ENCODE results near the gene WNT9B. TPM values are rescaled to one million over a fixed set of nuclear protein-coding genes. Genes with fewer than 3 reads are reported as not detected.

WNT9B gene, protein sequence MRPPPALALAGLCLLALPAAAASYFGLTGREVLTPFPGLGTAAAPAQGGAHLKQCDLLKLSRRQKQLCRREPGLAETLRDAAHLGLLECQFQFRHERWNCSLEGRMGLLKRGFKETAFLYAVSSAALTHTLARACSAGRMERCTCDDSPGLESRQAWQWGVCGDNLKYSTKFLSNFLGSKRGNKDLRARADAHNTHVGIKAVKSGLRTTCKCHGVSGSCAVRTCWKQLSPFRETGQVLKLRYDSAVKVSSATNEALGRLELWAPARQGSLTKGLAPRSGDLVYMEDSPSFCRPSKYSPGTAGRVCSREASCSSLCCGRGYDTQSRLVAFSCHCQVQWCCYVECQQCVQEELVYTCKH
- not detected in 2 replicates for total RNA-seq (2014; rRNA removed; shearing (Covaris generic))
- polyA plus RNA-seq (2014; cell fraction: nucleus; rRNA removed), result not detected in 2 replicates

- no peak for DNase-seq (ENCODE audit: extremely low read depth, low read depth)
These were observed at the start of gene WNT9B for GRCh38 chr17:46851029-46851741. Gene WNT9B (plus strand): TSS chr17:46851583. CDS start chr17:46851639, 56 bp downstream.

- DNase-seq (ENCODE audit: extremely low read depth, low read depth), result no peak
These were observed 48.6 kb upstream of the WNT9B start for GRCh38 chr17:46802800-46803199.

DNA sequence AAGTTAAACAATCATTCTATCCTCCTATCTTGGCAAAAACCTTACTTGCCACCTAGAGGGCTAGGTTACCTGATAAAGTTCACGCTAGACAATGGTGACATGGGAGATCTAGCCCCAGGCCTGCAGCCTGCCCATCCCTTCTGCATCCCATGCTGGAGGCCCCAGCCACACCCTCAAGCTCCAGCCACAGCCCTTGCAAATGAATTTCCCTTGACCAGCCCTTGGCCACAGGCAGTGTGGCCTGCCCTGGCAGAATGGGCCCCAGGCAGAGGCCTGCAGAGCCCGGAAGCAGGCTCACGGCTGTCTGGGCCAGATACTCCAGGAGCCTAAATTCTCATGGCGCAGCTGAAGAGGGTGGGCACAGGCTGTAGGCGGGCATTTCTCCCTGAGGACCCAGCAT lies 47.8 kb upstream of the WNT9B start:
- no peak for DNase-seq (ENCODE audit: extremely low read depth, low read depth)

GRCh38 chr17:46805771-46806170 lies 45.6 kb upstream of the WNT9B start:
- no peak for DNase-seq (ENCODE audit: extremely low read depth, low read depth)

GRCh38 chr17:46809110-46809571 lies 42.2 kb upstream of the WNT9B start:
- no peak for DNase-seq (ENCODE audit: extremely low read depth, low read depth)

- DNase-seq (ENCODE audit: extremely low read depth, low read depth), result no peak
These were observed 40.5 kb upstream of the WNT9B start for GRCh38 chr17:46810837-46811236.

GRCh38 chr17:46811978-46812583 lies 39.3 kb upstream of the WNT9B start:
- no peak for DNase-seq (ENCODE audit: extremely low read depth, low read depth)

DNA sequence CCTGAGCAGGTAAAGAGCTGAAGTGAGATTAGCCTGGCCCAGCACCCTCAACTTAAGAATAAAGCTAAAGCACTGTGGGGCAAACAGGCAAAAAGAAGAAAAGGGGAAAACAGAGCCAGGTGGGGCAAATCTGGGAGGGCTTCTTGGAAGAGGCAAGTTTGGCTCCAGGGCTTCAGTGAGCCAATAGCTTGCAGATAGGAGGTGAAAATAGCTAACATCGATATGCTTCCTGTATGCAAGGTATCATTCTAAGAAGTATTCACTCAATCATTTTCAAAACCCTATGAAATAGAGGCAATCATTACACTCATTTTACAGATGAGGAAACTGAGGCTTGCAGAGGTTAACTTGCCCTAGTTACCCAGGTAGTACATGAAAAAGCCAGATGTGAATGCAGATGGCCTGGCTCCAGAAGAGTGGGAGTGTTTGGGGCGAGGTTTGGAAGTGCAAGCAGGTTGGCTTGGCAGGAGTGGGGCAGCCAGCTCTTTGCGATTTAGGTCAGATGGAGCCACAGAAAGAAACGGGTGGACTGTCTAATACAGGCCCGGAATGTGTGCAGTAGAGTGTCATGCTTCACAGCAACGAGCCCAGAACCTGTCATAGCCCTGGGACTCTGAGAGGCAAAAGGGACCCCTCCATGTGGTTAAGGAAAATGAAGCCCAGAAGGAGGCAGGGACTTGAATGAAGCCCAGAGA lies 38.6 kb upstream of the WNT9B start:
- no peak for DNase-seq (ENCODE audit: extremely low read depth, low read depth)

DNA sequence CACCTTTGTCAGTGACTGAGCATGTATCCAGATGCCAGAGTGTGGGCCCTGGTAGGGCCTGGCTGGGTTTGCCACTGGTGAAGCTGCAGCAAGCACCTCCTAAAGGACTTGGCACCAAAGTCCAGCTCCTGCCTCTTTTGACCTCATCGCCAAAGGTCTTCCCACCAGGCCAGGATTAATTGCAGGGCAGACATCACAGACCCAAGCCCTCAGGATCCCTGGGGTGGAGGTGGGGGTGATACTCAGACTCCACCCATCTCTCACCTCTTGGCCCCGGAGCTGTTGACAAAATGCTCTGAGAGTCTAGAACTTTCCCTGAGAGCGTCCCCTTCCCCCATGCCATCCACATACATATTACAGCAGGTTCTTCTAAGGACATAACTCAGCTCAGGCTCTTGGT lies 37.5 kb upstream of the WNT9B start:
- no peak for DNase-seq (ENCODE audit: extremely low read depth, low read depth)

DNA sequence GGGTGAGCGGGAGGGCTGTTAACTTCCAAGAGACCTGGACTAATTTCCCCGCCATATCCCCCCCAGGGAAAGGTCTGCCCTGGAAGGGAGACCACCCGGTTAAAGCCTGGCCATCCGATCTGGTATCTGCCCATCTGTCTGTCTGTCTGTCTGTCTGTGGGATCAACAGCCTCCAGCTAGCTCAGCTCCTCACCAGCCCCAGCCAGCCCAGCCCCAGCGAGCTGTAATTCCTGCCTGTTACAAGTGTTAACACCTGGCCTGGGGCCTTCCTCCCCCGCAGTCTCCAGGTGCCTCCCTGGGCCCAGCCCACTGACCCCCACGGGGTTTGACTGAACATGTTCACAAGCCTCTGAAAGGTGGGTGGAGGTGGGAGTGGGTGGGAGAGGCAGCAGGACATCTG lies 36.9 kb upstream of the WNT9B start:
- DNase-seq (ENCODE audit: extremely low read depth, low read depth), result no peak

- no peak for DNase-seq (ENCODE audit: extremely low read depth, low read depth)
These were observed 35.7 kb upstream of the WNT9B start for GRCh38 chr17:46815474-46816353.

- no peak for DNase-seq (ENCODE audit: extremely low read depth, low read depth)
These were observed 34.1 kb upstream of the WNT9B start for GRCh38 chr17:46817151-46817900.

DNA sequence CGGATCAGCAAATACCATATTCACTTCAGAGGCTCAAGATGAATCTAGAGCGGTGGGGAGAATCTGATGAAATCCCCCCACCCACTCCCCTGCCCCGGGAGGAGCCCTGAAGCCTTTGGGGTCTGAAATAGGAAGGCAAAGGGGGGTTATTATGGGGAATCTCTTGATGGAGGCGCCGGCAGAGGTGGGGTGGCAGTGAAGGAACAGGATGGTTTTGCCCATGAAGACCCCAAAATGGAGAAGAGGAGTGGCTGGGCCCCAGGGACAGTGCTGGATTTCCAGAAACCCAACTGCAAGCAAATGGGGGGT lies 33.5 kb upstream of the WNT9B start:
- DNase-seq (ENCODE audit: extremely low read depth, low read depth), result no peak

DNA sequence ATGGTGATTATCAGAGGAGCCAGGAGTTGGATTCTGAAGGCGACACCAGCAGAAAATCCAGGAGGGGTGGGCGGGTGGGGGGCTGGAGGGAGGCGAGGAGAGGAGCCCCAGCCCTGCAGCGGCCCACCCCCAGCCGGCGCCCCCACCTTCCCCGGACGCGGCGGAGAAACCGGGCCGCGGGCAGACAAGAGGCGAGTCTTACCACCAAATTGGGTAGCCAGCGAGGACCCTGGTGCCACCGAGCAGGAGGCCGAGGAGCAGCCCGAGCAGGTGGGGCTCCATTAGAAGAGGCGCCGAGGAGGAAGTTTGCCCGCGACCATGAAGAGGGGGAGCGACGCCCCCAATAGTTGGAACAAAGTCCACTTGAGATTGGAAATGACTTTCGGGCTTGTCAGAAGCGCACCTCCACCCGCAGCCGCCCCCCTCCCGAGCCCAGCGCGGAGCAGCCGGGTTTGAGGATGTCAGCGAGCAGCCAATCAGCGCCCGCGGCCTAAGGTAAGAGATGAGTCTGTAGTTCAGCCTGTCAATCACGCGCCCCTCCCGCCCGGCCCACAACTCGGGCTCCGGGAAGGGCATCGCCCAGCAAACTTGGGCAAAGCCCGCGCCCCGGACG lies 33.0 kb upstream of the WNT9B start, which contains the start of gene WNT3:
TSS of gene WNT3 (minus strand) at position 377 of the 613 bp plus-strand sequence. CDS start at position 282, 95 bp downstream.
- peak; percentile 17 for DNase-seq (ENCODE audit: extremely low read depth, low read depth)

- no peak for DNase-seq (ENCODE audit: extremely low read depth, low read depth)
These were observed 32.2 kb upstream of the WNT9B start for GRCh38 chr17:46818929-46819859.

DNA sequence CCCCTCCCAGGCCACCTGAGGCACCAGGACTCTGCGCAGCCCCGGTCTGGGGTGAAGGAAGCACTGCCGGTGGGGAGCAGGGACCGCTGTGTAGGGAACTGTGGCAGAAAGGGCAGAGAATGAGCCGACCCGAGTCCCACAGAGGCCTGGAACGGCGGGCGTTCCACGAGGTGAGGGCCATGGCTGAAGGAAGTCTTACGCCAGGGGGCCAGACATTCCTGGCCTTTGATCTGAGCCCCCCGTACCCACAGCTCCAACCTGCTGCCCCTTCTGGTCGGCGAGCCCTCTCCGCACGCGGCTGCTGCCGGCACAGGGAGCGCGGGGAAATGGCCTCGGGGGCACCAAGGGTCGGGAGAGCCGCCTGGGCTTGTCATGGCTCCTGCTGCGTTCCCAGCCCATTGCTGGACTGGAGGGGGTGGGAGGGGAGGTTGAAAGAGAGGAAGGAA lies 31.5 kb upstream of the WNT9B start:
- no peak for DNase-seq (ENCODE audit: extremely low read depth, low read depth)

- no peak for DNase-seq (ENCODE audit: extremely low read depth, low read depth)
These were observed 30.6 kb upstream of the WNT9B start for GRCh38 chr17:46820592-46821450.
